Gastroesophageal sphincter (tissue), 4 donors: ENCODE results near the gene FOXK2. TPM values are rescaled to one million over a fixed set of nuclear protein-coding genes. Genes with fewer than 3 reads are reported as not detected.

Experiments
- ATAC-seq: fragments of 150-250 bp; one replicate; pipeline ENCODE4 v1.9.1; 2016; ENCODE audit warnings: mild to moderate bottlenecking, moderate library complexity
- H3K27ac ChIP-seq, 4 donors: fragments of 200-600 bp; sonication (generic) in 3 of 4; 1 replicate in 3 of 4; 2 replicates in 1 of 4; pipeline ENCODE4 v1.5.1; 2016 to 2019
- H3K27me3 ChIP-seq: fragments of 200-600 bp; sonication (generic); one replicate; pipeline ENCODE4 v1.5.1; 2019
- H3K36me3 ChIP-seq, 2 donors: fragments of 200-600 bp; sonication (generic); one replicate each; pipeline ENCODE4 v1.5.1; 2019; ENCODE audit warnings: control low read depth in 1 of 2
- H3K4me1 ChIP-seq, 3 donors: fragments of 200-600 bp; sonication (generic); 1 replicate in 2 of 3; 2 replicates in 1 of 3; pipeline ENCODE4 v1.5.1; 2016 to 2019; ENCODE audit warnings: control low read depth in 2 of 3
- H3K4me3 ChIP-seq, 2 donors: fragments of 200-600 bp; sonication (generic); one replicate each; pipeline ENCODE4 v1.5.1; 2019; ENCODE audit warnings: mild to moderate bottlenecking in 1 of 2, moderate library complexity in 1 of 2
- H3K9me3 ChIP-seq, 3 donors: fragments of 200-600 bp; sonication (generic); one replicate each; pipeline ENCODE4 v1.5.1; 2017 to 2019; ENCODE audit warnings: control low read depth in 2 of 3
- EP300 ChIP-seq: sonication (generic); formaldehyde crosslinking; IDR thresholded peaks from one replicate; pipeline ENCODE4 v1.6.1; 2017; ENCODE audit warnings: antibody characterized with exemption, mild to moderate bottlenecking
- POLR2A ChIP-seq, 2 donors: fragments of 450-650 bp; IDR thresholded peaks; one replicate each; pipeline ENCODE4 v1.6.1; 2017; ENCODE audit warnings: antibody characterized with exemption in 2 of 2, mild to moderate bottlenecking in 2 of 2, moderate library complexity in 1 of 2
- POLR2AphosphoS5 ChIP-seq: sonication (generic); formaldehyde crosslinking; IDR thresholded peaks from one replicate; pipeline ENCODE4 v1.6.1; 2017; ENCODE audit warnings: antibody characterized with exemption
- WGBS, 2 donors: methylation state at CpG; one replicate each; pipeline ENCODE4 v1.1.5; 2018; ENCODE audit warnings: low coverage in 1 of 2; 5-methylcytosine and 5-hydroxymethylcytosine counted together
- total RNA-seq, 4 donors: library from RNA; depleted of rRNA; stranded (reverse); fragments of >200 nt; gene quantifications; one replicate each; pipeline ENCODE4 v1.1.0, GENCODE V29; 2016
- TF ChIP-seq, protein P1 (sequence below), 4 experiments: fragments of 200-600 bp in 2 of 4; fragments of 450-650 bp in 2 of 4; sonication (generic) in 1 of 4; IDR thresholded peaks; one replicate each; pipeline ENCODE4 v1.5.1; 2017 to 2019; ENCODE audit warnings: antibody characterized with exemption in 4 of 4, mild to moderate bottlenecking in 2 of 4, moderate library complexity in 2 of 4

The FOXK2 gene
- total RNA-seq, 4 donors from 2014 or later = 35.1 to 63.4 (median 52.6) TPM

DNA sequence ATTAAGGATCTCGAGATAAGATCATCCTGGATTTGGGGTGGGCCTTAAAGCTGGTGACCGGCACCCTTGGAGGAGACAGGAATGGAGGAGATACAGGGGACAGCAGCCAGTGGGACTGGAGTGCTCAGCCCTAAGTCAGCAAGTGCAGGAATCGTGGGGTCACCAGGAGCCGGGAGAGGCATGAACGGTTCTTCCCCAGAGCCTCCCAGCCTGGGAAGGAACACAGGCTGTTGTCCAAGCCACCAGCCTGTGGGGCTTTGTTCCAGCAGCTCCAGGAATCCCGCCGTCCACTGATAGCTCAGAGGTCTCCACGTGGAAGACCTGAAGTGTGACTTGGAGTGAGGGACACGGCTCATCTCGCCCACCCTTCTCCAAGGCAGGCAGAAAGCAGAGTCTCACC lies 131.2 kb downstream of the FOXK2 start:
- no peaks in the 10 kb centered on the region for H3K27me3 ChIP-seq
- H3K4me1 ChIP-seq = peaks cover 4 to 30% (median 12%) of the 10 kb centered on the region in 3 donors
- peaks cover 0 to 14% of the 10 kb centered on the region in 2 donors for H3K36me3 ChIP-seq
- no peaks in the 10 kb centered on the region for H3K9me3 ChIP-seq
- WGBS, 2 donors = 73 to 88% methylated on average over 4 to 6 of the region's 10 CpGs
- TF ChIP-seq, protein P1, sequence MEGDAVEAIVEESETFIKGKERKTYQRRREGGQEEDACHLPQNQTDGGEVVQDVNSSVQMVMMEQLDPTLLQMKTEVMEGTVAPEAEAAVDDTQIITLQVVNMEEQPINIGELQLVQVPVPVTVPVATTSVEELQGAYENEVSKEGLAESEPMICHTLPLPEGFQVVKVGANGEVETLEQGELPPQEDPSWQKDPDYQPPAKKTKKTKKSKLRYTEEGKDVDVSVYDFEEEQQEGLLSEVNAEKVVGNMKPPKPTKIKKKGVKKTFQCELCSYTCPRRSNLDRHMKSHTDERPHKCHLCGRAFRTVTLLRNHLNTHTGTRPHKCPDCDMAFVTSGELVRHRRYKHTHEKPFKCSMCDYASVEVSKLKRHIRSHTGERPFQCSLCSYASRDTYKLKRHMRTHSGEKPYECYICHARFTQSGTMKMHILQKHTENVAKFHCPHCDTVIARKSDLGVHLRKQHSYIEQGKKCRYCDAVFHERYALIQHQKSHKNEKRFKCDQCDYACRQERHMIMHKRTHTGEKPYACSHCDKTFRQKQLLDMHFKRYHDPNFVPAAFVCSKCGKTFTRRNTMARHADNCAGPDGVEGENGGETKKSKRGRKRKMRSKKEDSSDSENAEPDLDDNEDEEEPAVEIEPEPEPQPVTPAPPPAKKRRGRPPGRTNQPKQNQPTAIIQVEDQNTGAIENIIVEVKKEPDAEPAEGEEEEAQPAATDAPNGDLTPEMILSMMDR (IDR thresholded peaks at IDR 0.05) = no peak
- TF ChIP-seq POLR2AphosphoS5 = no peak
- ATAC-seq = no peak
- no peak overlapping the region for H3K27ac ChIP-seq
- no peak overlapping the region for H3K4me3 ChIP-seq

DNA sequence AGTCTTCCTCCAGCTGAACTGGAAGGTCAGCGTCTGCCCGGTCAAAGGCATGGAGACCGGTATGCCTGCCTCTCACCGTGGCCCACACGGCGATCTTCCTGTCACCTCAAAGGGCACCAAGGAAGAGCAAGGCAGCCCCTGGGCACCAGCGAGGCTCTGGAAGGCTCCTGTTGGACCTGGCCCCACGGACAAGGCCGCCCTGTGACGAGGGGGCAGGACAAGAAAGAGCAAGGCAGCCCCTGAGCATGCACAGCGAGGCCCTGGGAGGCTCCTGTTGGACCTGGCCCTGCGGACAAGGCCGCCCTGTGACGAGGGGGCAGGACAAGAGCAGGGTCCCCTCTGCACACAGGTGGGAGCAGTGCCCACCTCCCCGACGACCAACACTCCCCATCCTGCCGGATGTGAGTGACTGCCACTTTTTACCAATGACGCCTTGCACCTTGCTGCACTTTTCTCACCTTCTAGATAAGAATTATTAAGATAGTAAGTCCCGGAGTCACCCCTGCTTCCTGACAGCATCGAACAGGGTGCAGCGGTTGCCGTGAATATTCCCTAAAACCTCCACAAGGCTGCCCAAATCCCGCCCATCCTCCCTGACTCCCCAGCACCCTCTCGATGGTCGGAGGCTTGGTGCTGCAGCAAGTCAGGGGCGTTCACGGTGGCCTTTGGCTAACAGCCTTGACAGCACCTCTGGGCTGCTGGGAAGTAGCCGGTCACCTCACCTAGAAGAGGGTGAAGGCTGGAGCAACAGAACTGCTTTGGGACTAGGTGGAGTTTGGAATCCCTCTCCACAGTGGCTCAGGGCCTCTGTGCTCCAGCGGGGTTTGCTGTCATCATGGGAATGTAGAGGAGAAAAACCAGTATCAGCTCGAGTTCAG lies 134.4 kb downstream of the FOXK2 start:
- no peak for ATAC-seq
- TF ChIP-seq POLR2AphosphoS5 = no peak
- no peak for TF ChIP-seq POLR2A (IDR thresholded peaks at IDR 0.05)
- TF ChIP-seq EP300 = no peak
- TF ChIP-seq, protein P1 (IDR thresholded peaks at IDR 0.05) = no peak

More for the DNA sequence above, 134.4 kb downstream of the FOXK2 start:
- WGBS, 2 donors = 83% methylated on average over 5 to 8 of the region's 30 CpGs
- no peaks in the 10 kb centered on the region for H3K27me3 ChIP-seq
- H3K4me3 ChIP-seq = no peak overlapping the region
- no peaks in the 10 kb centered on the region for H3K9me3 ChIP-seq
- no peak overlapping the region for H3K27ac ChIP-seq
- H3K4me1 ChIP-seq = peaks cover 0 to 8% (median 0%) of the 10 kb centered on the region in 3 donors
- H3K36me3 ChIP-seq = peaks cover 0 to 46% of the 10 kb centered on the region in 2 donors

Other genes starting within 250 kb of the FOXK2 start
- gene CSNK1D, start 246.0 kb upstream of the FOXK2 start, total RNA-seq = 10 to 100 TPM; 23.4 to 92.1 (median 72.4) TPM
- 1 to 10 TPM in 1 of 4 donors, under 1 TPM in 2, not detected in 1; 0.58 to 1.7 (median 0.94) TPM for gene CD7, start 202.1 kb upstream of the FOXK2 start, total RNA-seq
- gene SECTM1, start 186.0 kb upstream of the FOXK2 start, total RNA-seq = 10 to 100 TPM in 3 of 4 donors, 1 to 10 TPM in 1; 6.1 to 22.3 (median 17.6) TPM
- gene TEX19, start 160.5 kb upstream of the FOXK2 start, total RNA-seq = not detected
- gene UTS2R, start 148.0 kb upstream of the FOXK2 start, total RNA-seq = not detected
- 10 to 100 TPM; 13.9 to 31.9 (median 19.1) TPM for gene HEXD, start 101.4 kb upstream of the FOXK2 start, total RNA-seq
- gene OGFOD3, start 101.1 kb upstream of the FOXK2 start, total RNA-seq = 10 to 100 TPM; 26.4 to 39.5 (median 28.8) TPM
- gene CYBC1, start 69.0 kb upstream of the FOXK2 start, total RNA-seq = 10 to 100 TPM; 53.8 to 78.5 (median 59.4) TPM
- 10 to 100 TPM; 30.4 to 78.1 (median 44.9) TPM for gene NARF, start 61.0 kb upstream of the FOXK2 start, total RNA-seq
- gene WDR45B, start 128.7 kb downstream of the FOXK2 start, total RNA-seq = 10 to 100 TPM; 70.8 to 77.4 (median 76.4) TPM
- 10 to 100 TPM; 10.4 to 25.5 (median 19.2) TPM for gene RAB40B, start 179.0 kb downstream of the FOXK2 start, total RNA-seq
- 10 to 100 TPM; 12.8 to 22.9 (median 18.2) TPM for gene FN3KRP, start 197.0 kb downstream of the FOXK2 start, total RNA-seq
- 10 to 100 TPM in 1 of 4 donors, 1 to 10 TPM in 3; 6.9 to 22.0 (median 8.6) TPM for gene FN3K, start 215.9 kb downstream of the FOXK2 start, total RNA-seq
- gene TBCD, start 232.3 kb downstream of the FOXK2 start, total RNA-seq = 10 to 100 TPM; 32.0 to 57.8 (median 47.0) TPM